ENCODE measurements around the gene KCNJ6. TPM values are rescaled to one million over a fixed set of nuclear protein-coding genes. Genes with fewer than 3 reads are reported as not detected.

The KCNJ6 gene
- total and polyA plus RNA-seq, 2 of the 8 experiments (the other 6 are each of a cell fraction or from before 2014, with no cell fraction given), result 0.51 to 1.2 TPM

DNA sequence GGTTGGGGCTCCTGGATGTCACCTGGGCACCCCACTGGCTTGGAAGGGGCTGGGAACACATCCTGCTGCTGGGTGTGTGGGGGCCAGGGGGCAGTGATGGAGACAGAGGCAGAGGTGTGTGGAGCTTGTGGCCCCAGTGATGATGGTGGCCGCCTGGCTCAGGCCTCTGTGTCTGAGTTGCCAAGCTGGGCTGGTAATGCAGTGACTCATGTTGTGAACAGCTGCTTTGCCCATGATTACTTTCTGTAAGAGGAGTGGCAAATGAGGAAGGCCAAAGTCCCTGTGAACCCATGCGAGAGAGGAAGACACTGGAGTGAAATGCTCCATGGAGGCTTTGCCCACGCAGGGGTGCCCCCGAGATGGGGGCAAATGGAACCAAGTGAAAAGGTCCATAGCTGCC, 86.8 kb downstream of the KCNJ6 start (continued):
- no peak for TF ChIP-seq SAP30 (IDR thresholded peaks at IDR 0.05; ENCODE audit: insufficient read depth, insufficient replicate concordance, low read length)
- TF ChIP-seq, protein P1, sequence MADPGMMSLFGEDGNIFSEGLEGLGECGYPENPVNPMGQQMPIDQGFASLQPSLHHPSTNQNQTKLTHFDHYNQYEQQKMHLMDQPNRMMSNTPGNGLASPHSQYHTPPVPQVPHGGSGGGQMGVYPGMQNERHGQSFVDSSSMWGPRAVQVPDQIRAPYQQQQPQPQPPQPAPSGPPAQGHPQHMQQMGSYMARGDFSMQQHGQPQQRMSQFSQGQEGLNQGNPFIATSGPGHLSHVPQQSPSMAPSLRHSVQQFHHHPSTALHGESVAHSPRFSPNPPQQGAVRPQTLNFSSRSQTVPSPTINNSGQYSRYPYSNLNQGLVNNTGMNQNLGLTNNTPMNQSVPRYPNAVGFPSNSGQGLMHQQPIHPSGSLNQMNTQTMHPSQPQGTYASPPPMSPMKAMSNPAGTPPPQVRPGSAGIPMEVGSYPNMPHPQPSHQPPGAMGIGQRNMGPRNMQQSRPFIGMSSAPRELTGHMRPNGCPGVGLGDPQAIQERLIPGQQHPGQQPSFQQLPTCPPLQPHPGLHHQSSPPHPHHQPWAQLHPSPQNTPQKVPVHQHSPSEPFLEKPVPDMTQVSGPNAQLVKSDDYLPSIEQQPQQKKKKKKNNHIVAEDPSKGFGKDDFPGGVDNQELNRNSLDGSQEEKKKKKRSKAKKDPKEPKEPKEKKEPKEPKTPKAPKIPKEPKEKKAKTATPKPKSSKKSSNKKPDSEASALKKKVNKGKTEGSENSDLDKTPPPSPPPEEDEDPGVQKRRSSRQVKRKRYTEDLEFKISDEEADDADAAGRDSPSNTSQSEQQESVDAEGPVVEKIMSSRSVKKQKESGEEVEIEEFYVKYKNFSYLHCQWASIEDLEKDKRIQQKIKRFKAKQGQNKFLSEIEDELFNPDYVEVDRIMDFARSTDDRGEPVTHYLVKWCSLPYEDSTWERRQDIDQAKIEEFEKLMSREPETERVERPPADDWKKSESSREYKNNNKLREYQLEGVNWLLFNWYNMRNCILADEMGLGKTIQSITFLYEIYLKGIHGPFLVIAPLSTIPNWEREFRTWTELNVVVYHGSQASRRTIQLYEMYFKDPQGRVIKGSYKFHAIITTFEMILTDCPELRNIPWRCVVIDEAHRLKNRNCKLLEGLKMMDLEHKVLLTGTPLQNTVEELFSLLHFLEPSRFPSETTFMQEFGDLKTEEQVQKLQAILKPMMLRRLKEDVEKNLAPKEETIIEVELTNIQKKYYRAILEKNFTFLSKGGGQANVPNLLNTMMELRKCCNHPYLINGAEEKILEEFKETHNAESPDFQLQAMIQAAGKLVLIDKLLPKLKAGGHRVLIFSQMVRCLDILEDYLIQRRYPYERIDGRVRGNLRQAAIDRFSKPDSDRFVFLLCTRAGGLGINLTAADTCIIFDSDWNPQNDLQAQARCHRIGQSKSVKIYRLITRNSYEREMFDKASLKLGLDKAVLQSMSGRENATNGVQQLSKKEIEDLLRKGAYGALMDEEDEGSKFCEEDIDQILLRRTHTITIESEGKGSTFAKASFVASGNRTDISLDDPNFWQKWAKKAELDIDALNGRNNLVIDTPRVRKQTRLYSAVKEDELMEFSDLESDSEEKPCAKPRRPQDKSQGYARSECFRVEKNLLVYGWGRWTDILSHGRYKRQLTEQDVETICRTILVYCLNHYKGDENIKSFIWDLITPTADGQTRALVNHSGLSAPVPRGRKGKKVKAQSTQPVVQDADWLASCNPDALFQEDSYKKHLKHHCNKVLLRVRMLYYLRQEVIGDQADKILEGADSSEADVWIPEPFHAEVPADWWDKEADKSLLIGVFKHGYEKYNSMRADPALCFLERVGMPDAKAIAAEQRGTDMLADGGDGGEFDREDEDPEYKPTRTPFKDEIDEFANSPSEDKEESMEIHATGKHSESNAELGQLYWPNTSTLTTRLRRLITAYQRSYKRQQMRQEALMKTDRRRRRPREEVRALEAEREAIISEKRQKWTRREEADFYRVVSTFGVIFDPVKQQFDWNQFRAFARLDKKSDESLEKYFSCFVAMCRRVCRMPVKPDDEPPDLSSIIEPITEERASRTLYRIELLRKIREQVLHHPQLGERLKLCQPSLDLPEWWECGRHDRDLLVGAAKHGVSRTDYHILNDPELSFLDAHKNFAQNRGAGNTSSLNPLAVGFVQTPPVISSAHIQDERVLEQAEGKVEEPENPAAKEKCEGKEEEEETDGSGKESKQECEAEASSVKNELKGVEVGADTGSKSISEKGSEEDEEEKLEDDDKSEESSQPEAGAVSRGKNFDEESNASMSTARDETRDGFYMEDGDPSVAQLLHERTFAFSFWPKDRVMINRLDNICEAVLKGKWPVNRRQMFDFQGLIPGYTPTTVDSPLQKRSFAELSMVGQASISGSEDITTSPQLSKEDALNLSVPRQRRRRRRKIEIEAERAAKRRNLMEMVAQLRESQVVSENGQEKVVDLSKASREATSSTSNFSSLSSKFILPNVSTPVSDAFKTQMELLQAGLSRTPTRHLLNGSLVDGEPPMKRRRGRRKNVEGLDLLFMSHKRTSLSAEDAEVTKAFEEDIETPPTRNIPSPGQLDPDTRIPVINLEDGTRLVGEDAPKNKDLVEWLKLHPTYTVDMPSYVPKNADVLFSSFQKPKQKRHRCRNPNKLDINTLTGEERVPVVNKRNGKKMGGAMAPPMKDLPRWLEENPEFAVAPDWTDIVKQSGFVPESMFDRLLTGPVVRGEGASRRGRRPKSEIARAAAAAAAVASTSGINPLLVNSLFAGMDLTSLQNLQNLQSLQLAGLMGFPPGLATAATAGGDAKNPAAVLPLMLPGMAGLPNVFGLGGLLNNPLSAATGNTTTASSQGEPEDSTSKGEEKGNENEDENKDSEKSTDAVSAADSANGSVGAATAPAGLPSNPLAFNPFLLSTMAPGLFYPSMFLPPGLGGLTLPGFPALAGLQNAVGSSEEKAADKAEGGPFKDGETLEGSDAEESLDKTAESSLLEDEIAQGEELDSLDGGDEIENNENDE (IDR thresholded peaks at IDR 0.05; ENCODE audit: insufficient replicate concordance, low read length), result no peak
